ENCODE measurements around the gene APOBEC3C.
"Not testable (repeated sequence)": the region's sequence is repeated elsewhere in the genome, so short reads cannot be mapped to it uniquely, and the experiment has no call there.

The APOBEC3C gene

DNA sequence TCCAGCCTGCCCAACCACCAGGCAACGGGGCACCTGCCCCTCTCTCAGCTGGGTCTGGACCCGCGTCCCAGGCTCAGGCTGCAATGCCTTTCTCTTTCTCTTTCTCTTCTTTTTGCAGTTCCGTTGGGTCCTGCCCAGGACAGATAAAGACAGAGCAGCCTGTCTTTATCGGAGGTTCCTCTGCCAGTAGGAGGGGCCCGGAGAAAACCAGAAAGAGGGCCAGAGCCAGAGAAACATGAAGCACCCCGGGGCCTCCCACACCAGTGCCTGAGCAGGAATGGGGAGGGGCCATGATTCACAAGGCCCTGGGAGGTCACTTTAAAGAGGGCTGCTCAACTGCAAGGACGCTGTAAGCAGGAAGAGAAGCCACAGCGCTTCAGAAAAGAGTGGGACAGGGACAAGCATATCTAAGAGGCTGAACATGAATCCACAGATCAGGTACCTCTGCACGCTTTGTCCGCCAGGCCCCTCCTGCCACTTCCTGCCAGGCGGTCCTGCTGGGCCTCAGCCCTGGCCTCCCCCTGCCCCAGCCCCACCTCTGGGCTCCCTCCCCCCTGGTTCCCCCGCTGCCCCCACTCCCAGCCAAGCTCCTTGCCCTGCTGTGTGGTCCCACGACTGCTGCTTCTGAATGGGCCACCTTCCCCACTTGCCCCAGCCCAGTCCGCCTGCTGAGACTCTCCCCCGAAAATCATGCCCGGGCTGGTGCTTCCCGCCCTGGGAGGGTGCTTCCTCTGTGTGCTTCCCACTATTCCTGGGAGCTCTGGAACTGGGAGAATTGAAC is at the start of gene APOBEC3C:
APOBEC3C (plus strand) TSS at position 316 of the 781 bp plus-strand sequence; CDS start at position 422, 106 bp downstream.
- peak; percentile 88 for DNase-seq (ENCODE audit: low spot score)

DNA sequence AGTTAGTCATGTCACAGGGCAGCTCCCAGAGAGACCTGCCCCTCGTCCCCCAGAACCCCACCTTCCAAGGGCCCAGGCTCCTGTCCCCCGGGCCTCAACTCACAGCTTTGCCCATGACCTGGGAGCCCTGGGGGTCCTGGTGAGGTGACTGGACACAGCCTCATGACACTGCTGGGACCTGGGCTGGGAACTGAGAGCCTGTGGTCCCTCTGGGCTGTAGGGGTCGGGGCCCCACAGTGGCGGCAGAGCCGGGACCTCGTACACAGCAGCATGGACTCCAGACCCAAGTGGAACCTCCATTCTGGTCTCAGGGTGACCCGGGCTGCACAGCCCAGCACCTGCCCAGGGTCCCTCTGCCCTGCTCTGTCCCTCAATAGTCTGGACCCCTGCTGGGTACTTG is 49.8 kb upstream of the APOBEC3C start:
- DNase-seq (ENCODE audit: low spot score), result no peak

DNA sequence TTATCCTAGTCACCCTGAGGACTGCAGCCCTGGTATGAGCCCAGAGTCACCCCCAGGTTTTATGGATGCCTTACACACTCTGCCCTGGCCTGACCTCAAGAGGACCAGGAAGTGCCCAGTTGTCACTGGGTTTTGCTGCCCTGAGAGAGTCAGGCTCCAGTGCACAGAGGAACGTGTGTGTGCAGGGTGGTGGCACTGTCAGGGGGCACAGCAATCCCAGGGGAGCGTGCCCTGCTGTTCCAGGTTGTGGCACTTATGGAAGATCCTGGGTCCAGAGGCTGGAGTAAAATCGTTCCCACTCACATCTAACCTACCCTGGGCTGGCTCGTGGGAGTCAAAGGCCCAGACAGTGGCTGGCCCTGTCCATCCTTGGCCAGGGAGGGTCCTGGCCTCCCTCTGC is 49.1 kb upstream of the APOBEC3C start:
- no peak for DNase-seq (ENCODE audit: low spot score)

DNA sequence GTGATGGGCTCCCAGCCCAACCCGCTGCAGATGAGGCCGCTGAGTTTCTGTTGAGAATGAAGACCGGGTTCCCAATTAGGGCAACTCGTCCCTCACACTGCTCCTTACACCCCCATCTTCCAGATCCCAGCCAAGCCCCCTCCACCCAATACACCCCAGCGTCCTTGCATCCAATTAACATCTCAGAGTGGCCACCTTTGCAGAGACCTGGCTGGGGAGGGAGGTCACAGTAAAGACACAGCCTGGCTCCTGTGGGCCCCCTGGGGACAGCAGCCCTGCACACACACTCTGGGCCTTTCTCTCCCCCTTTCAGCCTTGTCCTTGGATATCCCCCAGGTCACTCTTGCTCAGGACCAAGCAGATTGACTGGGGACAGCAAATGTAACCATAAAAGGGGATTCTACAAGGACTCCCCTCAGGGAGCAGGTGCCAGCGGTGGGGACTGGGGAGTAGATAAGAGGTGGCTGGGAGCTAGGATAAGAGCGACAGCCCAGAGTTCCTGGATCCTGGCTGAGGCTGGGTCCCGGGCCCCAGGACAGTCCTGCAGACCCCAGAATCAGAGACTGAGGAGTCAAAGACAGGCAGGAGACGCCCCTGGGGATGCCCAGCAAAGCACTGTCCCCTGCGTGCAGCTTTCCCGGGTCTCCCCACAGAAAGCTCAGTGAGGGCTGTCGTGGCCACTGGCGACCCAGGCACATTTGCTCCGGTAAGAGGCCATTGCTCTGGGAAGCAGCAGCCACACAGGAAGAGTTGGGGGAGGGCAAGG is 48.3 kb upstream of the APOBEC3C start:
- DNase-seq (ENCODE audit: low spot score), result no peak

DNA sequence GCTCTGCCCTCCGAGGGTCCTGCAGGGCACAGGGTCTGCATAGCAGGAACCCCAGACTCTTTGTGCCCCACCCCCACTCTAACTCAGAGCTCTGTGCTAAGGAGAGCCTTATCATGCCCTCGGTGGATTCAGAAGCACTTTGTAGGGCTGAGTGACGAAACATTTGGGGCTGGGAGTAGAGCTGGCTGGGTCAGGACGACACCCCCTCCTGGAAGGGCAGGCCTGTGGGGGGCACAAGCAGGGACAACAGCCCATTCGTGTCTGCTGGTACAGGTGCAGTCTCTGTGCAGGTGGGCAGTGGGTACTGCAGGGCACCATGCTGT is 47.7 kb upstream of the APOBEC3C start:
- DNase-seq (ENCODE audit: low spot score), result no peak

DNA sequence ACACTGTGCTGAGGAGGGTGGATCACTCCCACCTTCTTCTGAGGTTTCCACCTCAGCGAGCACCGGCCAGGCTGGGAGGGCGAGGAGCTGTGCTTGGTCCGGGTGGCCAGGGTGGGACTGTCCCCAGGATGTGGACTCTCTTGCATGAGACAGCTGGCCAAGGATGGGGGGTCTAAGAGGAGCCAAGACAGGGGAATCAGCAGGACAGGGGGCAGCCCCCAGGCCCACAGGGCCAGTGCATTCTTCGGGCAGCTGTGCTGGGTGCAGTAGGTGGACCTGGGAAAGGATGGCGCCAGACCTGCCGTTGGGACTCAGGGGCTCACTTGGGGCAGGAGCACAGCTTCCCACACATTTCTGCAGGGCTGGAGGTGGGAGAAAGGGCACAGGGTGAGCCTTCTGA is 47.1 kb upstream of the APOBEC3C start:
- DNase-seq (ENCODE audit: low spot score), result no peak

DNA sequence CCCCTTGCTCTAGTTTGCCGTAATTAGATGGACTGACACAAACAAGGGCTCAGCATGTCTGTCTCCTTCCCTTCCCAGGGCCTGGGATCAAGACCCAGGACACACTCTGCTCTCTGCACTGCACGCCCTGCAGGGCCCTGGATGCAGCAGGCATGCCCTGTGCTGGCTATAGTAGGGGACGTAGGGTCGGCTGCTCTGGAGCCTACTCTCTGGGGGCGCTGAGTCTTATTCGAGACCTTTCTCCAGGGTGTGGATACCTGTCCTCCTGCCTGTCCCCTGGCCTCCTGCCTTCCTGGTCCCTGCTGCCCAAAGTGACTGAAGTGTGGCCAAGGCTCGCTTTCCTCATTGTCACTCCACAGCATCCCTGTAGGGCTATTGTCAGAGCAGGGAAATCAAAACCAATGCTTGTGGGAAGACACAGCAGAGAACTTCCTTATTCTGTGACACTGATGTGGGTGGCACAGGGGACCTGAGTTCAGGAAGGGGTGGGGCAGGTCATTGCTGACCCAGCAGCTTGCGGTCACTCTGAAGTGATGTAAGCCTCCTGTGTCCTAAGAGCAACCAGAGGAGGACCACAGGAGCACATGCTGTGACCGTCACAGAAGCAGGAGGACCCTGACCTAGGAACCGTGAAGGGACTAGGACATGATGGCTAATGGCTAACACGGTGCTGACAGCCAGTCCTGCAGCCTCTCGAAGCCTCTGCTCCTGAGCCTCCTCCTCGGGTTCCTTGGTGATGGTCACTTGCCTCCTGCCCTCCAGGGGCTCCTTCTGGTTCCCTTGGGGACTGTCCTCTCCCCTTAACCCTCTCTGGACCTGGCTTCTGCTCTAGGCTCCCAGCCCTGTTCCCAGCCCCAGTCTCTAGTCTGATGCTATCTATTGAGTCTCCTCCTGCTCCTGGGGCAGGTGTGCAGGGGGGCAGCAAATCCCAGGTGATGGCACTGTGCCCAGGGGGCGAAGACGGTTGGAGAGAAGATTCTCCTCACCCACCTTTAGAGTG is 46.3 kb upstream of the APOBEC3C start:
- no peak for DNase-seq (ENCODE audit: low spot score)

DNA sequence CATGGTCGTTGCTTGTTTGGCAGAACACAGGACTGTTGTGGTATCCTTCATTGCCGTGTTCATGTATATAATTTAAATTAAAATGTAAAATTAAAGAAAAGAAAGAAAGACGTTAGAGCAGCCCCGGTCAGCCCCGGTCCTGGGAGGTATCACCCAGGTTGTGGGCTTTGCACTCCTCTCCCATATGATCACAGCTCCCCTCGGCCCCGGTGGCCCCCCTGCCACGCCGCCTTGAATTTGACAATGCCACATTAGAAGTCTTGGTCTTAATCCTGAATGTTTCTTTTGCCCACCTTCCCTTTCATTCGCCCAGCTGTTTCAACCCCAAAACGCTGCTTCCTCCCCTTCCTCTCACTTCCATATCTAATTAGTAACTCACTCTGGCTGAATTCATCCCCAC is 45.3 kb upstream of the APOBEC3C start:
- DNase-seq (ENCODE audit: low spot score), result no peak

DNA sequence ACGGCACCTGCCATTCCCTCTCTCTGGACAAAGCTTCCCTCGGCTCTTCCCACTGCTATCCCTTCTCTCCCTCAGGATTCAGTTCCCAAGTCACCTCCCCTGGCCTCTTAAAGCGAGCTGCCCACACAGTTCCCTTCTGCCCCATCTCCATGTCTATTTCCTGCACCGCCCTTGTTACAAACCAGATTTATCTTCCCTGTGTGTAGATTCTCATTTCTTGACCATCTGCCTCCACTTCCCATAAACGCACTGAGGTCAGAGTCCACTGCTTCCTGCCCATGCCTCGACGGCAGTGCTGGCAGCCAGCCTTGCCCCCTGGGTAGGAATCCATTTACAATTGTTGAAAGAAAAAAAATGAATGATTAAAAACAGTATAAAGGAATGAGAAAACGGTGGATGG is 43.5 kb upstream of the APOBEC3C start:
- DNase-seq (ENCODE audit: low spot score), result no peak

DNA sequence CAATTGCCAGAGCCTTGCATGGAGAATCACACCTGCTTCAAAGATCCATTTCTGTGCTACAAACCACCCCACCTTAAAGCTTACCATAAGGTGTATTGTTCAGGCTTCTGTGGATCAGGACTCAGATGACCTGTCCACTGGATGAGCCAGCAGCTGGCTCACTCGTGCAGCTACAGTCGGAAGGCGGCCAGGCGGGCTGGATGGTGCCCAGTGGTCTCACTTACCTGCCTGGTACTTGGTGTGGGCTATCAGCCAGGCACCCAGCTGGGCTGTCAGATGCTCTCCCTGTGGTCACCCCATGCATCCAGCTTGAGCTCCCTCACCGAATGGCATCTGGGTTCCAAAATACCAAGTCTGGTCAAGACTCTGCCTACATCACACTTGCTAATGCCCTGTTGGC is 42.9 kb upstream of the APOBEC3C start:
- no peak for DNase-seq (ENCODE audit: low spot score)

DNA sequence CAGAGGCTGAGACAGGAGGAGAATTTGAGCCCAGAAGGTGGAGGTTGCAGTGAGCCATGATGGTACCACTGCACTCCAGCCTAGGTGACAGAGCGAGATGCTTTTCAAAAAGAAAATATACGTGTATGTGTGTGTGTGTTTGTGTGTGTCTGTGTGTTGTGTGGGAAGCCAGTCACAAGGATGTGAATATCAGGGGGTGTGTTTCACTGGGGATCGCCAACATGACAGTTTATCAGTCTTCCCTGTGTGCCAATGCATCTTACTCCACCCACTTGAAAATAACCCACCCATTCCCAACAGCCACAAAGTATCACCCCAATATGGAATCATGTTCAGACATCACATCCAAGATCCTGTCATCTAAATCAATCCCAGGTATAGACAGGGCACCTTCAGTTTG is 42.3 kb upstream of the APOBEC3C start:
- no peak for DNase-seq (ENCODE audit: low spot score)

DNA sequence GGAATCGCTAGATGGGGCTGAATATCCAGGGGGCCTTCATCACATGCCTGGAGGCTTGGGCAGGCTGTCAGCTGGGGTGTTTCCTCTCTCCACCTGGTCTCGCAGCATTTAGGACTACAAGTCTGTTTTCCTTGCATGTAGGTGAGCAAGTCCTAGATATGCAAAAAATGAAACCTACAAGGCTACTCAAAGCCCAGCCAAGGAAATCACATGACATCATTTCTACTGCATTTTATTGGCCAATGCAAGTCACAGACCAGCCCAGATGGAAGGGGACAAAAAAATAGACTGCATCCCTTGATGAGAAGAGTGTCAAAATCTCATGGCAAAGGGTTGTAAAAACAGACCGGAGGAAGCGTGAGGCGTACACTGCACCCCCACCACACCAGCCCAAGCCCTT is 41.5 kb upstream of the APOBEC3C start:
- DNase-seq (ENCODE audit: low spot score), result no peak

DNA sequence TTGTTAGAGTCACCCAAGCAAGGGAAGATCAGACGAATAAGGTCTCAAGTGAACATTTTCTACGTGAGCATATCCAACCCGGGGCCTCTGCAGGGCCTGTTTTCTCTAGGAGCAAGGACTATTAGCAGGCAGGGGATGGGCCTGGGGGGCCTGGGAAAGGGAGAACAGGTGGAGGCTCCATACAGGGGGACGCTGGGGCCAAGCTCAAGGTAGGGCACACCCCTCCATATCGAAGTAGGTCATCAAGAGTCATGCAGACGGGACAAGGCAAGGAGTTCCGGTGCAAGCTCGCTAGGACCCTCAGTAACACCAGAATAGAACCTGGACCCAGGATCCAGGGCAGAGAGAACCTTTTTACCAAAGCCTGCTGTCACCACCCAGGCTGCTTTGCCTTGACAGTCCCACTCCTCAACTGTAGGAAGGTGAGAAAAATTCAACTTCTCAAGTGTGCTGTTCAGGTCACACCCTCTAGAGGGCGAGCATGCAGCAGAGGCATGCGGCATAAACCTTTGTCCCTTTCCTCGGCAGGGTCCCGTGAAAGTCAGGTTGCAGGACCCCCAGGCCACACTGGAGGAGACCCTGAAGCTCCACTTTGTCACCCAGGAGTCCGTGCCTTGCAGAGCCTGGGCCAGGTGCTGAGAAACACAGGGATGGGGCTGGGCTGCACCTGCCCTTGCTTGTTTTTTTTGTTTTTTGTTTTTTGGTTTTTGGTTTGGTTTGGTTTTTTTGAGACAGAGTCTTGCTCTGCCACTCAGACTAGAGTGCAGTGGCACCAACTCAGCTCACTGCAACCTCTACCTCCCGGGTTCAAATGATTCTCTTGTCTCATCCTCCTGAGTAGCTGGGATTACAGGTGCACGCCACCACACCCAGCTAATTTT is 40.5 kb upstream of the APOBEC3C start:
- DNase-seq (ENCODE audit: low spot score), result peak; percentile 49

DNA sequence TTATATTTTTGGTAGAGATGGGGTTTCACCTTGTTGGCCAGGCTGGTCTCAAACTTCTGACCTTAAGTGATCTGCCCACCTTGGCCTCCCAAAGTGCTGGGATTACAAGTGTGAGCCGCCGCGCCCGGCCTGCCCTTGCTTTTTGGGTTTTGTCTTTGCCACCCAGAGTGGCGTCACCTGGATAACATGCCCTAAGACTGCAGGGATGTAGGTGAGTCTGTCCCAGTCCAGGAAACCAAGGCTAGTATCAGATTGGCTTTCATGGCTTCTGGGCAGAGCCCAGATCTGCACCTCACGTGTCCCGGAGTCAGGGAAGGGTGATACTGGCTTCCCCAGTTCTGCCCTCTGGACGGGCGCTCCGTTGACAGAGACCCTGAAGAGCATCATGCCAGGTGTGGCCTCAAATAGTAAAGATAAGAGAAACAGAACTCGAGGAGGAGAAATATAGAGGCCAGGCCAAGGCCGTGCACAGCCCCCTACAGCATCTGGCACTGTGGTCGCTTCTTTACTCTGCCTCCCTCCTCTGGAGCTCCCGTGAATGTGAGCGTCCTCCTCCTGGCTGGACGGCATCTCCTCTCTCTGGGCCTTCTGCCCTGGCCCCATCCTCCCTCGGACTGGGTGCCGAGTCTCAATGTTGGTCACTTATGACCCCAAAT is 39.8 kb upstream of the APOBEC3C start:
- no peak for DNase-seq (ENCODE audit: low spot score)

DNA sequence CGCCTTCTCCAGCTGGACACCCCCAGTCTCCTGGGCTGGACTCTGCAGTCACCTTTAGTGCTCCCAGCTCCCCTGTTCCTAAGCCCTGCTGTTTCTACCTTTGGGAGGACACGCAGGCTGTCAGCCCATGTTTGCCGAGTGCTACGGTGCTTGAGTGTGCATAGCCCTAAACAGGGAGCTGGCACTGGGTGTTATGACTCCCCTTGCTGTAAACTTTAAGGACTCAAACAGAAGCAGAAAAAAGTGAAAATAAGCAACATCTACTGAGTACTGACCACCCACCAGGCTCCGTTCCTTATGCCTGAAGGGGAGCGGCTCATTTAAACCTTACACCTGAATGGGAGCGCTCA is 39.3 kb upstream of the APOBEC3C start:
- DNase-seq (ENCODE audit: low spot score), result no peak

DNA sequence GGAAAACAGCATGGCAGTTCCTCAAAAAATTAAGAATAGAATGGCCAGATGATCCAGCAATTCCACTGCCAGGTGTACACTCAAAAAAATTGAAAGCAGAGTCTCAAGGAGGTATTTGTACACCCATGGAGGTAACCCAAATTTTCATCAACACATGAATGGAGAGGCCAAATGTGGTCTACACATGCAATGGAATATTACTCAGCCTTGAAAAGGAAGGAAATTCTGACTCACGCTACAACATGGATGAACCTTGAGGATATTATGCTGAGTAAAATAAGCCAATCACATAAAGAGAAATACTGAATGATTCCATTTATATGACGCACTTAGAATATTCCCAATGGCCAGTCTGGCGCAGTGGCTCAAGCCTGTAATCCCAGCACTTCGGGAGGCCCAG is 36.8 kb upstream of the APOBEC3C start:
- DNase-seq (ENCODE audit: low spot score), result not testable (repeated sequence)

DNA sequence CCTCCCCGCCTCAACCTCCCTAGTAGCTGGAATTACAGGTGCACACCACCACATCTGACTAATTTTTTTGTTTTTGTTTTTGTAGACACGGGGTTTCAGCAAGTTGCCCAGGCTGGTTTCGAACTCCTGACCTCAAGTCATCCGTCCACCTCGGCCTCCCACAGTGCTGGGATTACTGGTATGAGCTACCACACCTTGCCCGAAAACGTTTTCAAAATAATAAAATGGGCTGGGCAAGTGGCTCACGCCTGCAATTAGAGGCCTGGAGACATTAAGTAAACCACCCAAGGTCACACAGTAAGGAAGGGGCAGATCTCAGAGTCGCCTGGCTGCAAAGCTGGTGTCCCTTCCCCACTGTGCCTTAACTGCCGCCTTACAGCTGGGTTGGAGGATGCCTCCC is 33.5 kb upstream of the APOBEC3C start:
- not testable (repeated sequence) for DNase-seq (ENCODE audit: low spot score)

DNA sequence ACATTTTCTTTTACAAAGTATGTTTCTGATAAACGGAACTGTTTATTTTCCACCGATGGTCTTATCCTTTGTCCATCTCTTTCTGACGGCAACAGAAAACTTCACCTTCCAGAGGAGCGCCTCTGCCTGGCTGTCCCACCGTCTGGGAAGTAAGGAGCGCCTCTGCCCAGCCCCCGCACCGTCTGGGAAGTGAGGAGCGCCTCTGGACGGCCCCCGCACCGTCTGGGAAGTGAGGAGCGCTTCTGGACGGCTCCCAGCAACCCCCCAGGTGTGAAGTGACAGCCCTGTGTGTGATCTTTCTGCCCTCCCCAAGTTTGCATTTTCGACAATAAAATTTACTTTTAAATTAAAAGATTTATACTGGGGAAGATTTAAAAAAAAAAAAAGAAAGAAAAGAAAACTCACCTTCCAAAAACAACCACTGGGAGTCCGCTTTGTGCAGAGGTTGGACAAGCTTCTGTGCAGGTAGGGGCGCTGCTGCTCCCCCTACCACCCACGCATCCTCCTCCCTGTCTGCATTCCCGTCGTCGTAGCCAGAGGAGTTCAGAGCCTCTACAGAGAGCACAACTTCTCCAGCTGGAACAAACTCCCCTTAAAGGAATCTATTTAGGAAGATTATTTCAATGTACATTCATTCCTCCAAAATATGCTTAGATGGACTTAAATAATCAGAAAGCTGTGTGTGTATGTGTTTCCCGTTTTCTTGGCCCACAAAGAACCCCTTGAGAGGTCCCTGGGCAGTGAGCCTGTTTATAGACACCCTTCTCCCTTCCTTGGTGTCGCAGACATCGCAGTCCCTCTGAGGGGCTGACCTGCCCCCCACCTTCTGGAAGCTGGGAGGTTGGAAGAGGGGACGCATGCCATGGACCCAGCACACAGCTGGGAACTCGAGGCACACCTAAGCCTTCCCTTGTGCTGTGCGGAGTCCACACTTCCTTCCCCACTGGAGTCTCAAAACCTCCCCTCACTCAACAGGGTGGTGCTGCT is 32.8 kb upstream of the APOBEC3C start:
- DNase-seq (ENCODE audit: low spot score), result no peak

DNA sequence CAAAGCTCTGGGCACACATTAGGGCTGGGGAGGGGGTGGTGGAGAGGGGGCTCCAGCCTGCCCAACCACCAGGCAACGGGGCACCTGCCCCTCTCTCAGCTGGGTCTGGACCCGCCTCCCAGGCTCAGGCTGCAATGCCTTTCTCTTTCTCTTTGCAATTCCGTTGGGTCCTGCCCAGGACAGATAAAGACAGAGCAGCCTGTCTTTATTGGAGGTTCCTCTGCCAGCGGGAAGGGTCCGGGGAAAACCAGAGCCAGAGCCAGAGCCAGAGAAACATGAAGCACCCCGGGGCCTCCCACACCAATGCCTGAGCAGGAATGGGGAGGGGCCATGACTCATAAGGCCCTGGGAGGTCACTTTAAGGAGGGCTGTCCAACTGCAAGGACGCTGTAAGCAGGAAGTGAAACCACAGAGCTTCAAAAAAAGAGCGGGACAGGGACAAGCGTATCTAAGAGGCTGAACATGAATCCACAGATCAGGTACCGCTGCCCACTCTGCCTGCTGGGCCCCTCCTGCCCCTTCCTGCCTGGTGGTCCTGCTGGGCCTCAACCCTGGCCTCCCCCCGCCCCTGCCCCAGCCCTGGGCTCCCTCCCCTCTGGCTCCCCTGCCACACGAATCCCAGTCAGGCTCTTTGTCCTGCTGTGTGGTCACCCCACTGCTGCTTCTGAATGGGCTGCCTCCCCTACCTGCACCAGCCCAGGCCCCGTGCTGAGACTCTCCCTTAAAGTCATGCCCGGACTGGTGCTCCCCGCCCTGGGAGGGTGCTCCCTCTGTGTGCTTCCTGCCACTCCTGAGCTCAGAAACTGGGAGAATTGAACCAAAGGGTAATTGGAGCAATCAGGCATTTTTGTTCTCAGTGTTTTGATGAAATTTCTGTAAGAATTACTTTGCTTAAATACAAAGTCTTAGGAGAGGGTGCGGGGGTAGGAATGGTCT is 31.8 kb upstream of the APOBEC3C start, which contains the start of gene APOBEC3B:
APOBEC3B (plus strand) TSS at position 356 of the 936 bp plus-strand sequence; CDS start at position 463, 107 bp downstream.
- peak; percentile 97 for DNase-seq (ENCODE audit: low spot score)

All from hepatic stellate cell (primary cell).